OCI-LY7 (cell line): Measurements from ENCODE around the gene PTGES.

Experiments
- CTCF ChIP-seq: fragments of 200-600 bp; sonication (generic); conservative IDR thresholded peaks from 2 replicates; pipeline ENCODE4 v1.5.1; 2014; ENCODE audit warnings: mild to moderate bottlenecking, antibody characterized with exemption, low read length, moderate library complexity, mixed read lengths
- EZH2phosphoT487 ChIP-seq: fragments of 200-600 bp; sonication (generic); IDR thresholded peaks from 2 replicates; pipeline ENCODE4 v1.6.1; 2018; ENCODE audit warnings: low read depth, borderline replicate concordance, mild to moderate bottlenecking, mixed run types, antibody characterized with exemption, low read length, moderate library complexity, mixed read lengths

DNA sequence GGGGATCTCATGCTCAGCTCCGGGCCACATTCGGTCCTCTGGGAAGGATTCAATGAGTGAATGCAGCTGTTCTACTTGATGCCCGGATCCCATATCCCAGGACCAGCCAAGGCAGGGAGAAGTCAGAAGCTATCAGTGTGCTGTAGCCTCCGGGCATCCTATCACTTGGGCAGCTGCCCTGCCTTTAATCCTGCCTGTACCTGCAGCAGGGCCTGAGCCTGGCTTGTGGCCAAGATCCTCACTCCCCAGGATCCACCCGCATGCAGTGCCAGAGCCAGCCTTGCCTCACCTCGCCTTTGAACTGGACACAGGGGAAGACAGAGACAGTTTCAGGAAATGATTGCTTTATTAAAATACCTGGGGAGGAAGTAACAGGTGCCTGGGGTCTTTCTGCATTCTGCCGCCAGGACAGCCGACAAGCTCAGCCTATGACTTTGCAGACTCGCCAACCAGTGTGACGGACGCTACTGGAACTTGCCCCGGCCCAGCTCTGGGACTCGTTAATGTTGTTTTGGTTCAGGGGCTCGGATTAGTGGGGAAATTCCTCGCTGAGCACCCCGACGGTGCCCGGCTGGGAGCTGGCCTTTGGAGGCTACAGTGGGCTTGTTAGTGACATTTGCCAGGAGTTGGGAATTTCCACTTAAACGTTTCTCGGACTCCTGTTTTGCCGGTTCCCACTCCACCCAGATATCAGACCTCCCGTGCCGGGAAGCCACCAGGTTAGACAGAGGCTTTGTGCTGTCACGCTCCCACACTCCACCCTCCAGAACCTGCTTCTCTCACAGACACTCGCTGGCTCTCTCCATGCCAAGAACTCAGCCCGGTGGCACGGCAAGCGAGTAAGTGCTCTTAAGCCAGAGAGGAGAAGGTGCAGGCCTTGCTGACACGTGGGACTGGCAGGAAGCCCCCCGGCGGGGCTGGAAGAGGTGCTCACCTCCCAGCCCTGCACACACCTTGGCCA, 721 bp downstream of the PTGES start:
- no peak for TF ChIP-seq CTCF
- no peak for TF ChIP-seq EZH2phosphoT487
